Karpas-422 (cell line): ENCODE results near the gene NRL. TPM values are rescaled to one million over a fixed set of nuclear protein-coding genes. Genes with fewer than 3 reads are reported as not detected.

Source experiments
- DNase-seq: peaks from one replicate; pipeline ENCODE4 v3.0.0-alpha.2; 2015
- H2AFZ ChIP-seq: fragments of 200-600 bp; sonication (generic); 2 replicates; pipeline ENCODE4 v1.6.1; 2014; ENCODE audit warnings: antibody characterized with exemption, low read length, mixed read lengths
- H3K27ac ChIP-seq: fragments of 200-600 bp; sonication (generic); 2 replicates; pipeline ENCODE4 v1.5.1; 2014; ENCODE audit warnings: mild to moderate bottlenecking, low read length, moderate library complexity
- H3K27me3 ChIP-seq: fragments of 200-600 bp; sonication (generic); 2 replicates; pipeline ENCODE4 v1.6.1; 2014; ENCODE audit warnings: low read length, mixed read lengths
- H3K36me3 ChIP-seq: fragments of 200-600 bp; sonication (generic); 2 replicates; pipeline ENCODE4 v1.6.1; 2014; ENCODE audit warnings: low read length, mixed read lengths; ENCODE audit not compliant: insufficient read depth
- H3K4me1 ChIP-seq: fragments of 200-600 bp; sonication (generic); 2 replicates; pipeline ENCODE4 v1.6.1; 2014; ENCODE audit warnings: mild to moderate bottlenecking, low read length, mixed read lengths
- H3K4me2 ChIP-seq: fragments of 200-600 bp; sonication (generic); 2 replicates; pipeline ENCODE4 v1.6.1; 2014; ENCODE audit warnings: low read length, low read depth, mild to moderate bottlenecking; ENCODE audit not compliant: poor library complexity, severe bottlenecking
- H3K4me3 ChIP-seq: fragments of 200-600 bp; sonication (generic); 2 replicates; pipeline ENCODE4 v1.5.1; 2014; ENCODE audit warnings: mild to moderate bottlenecking, antibody characterized with exemption, low read length, mixed read lengths
- H3K79me2 ChIP-seq: fragments of 200-600 bp; sonication (generic); 2 replicates; pipeline ENCODE4 v1.6.1; 2014; ENCODE audit warnings: mild to moderate bottlenecking, low read length, mixed read lengths
- H3K9ac ChIP-seq: fragments of 200-600 bp; sonication (generic); 2 replicates; pipeline ENCODE4 v1.6.0; 2014; ENCODE audit warnings: low read length
- H3K9me2 ChIP-seq: fragments of 200-600 bp; sonication (generic), shearing (Covaris generic); replicated peaks from 2 replicates; pipeline ENCODE4 v1.6.0; 2014; ENCODE audit warnings: mild to moderate bottlenecking, low read length, moderate library complexity; ENCODE audit not compliant: insufficient read depth
- H3K9me3 ChIP-seq: fragments of 300-700, 200-600 bp; sonication (generic); 2 replicates; pipeline ENCODE4 v1.6.1; 2014; ENCODE audit warnings: low read length, mixed read lengths
- H4K20me1 ChIP-seq: fragments of 200-600 bp; sonication (generic); 2 replicates; pipeline ENCODE4 v1.6.1; 2014; ENCODE audit warnings: mild to moderate bottlenecking, antibody characterized with exemption, low read length, low read depth; ENCODE audit not compliant: insufficient read depth
- total RNA-seq: library from RNA; depleted of rRNA; stranded (reverse); fragments of >200 nt; shearing (Covaris generic); gene quantifications from 2 replicates; pipeline ENCODE4 v1.2.3, GENCODE V29; 2014; ENCODE audit warnings: low replicate concordance

Gene NRL
- total RNA-seq, 1 experiment from 2014 or later = 2.5 TPM

GRCh38 chr14:24072881-24073877, 41.6 kb downstream of the NRL start:
- Histone ChIP-seq H3K4me3 (no peak overlapping the region), H3K4me1 (peaks cover 17% of the 10 kb centered on the region), H2AFZ (no peak overlapping the region), H4K20me1 (no peaks in the 10 kb centered on the region), H3K79me2 (no peaks in the 10 kb centered on the region), H3K27me3 (no peaks in the 10 kb centered on the region), H3K9ac (no peak overlapping the region), H3K4me2 (no peak overlapping the region), H3K27ac (no peak overlapping the region), H3K36me3 (no peaks in the 10 kb centered on the region), H3K9me3 (no peaks in the 10 kb centered on the region), H3K9me2 (no peaks in the 10 kb centered on the region)
- DNase-seq = no peak

GRCh38 chr14:24072436-24072835, 42.3 kb downstream of the NRL start:
- H3K4me2 ChIP-seq = no peak overlapping the region
- H4K20me1 ChIP-seq = no peaks in the 10 kb centered on the region
- H3K27ac ChIP-seq = no peak overlapping the region
- no peaks in the 10 kb centered on the region for H3K27me3 ChIP-seq
- H3K9me2 ChIP-seq = no peaks in the 10 kb centered on the region
- H3K9ac ChIP-seq = no peak overlapping the region
- no peak overlapping the region for H3K4me3 ChIP-seq
- no peak overlapping the region for H2AFZ ChIP-seq
- H3K79me2 ChIP-seq = no peaks in the 10 kb centered on the region
- no peaks in the 10 kb centered on the region for H3K9me3 ChIP-seq
- H3K36me3 ChIP-seq = no peaks in the 10 kb centered on the region
- no peak for DNase-seq
- H3K4me1 ChIP-seq = peaks cover 10% of the 10 kb centered on the region

- Histone ChIP-seq H2AFZ (no peak overlapping the region), H4K20me1 (no peaks in the 10 kb centered on the region), H3K4me2 (no peak overlapping the region), H3K79me2 (no peaks in the 10 kb centered on the region), H3K9me2 (no peaks in the 10 kb centered on the region), H3K27me3 (no peaks in the 10 kb centered on the region), H3K4me1 (peaks cover 9% of the 10 kb centered on the region), H3K4me3 (no peak overlapping the region), H3K9me3 (no peaks in the 10 kb centered on the region), H3K36me3 (no peaks in the 10 kb centered on the region), H3K27ac (no peak overlapping the region), H3K9ac (no peak overlapping the region)
- no peak for DNase-seq
Measured at GRCh38 chr14:24071836-24072430, 42.8 kb downstream of the NRL start.

- DNase-seq = no peak
- Histone ChIP-seq H4K20me1 (no peaks in the 10 kb centered on the region), H3K9me2 (no peaks in the 10 kb centered on the region), H3K4me3 (no peak within 1 kb of the TSS), H3K4me2 (no peak within 1 kb of the TSS), H3K27me3 (no peaks in the 10 kb centered on the region), H3K36me3 (0 out of 2 replicates have a peak, but pooled peaks cover 3% of the 10 kb centered on the region), H3K27ac (no peak within 1 kb of the TSS), H3K9me3 (no peaks in the 10 kb centered on the region), H3K9ac (no peak within 1 kb of the TSS), H2AFZ (no peak within 1 kb of the TSS), H3K4me1 (peaks cover 9% of the 10 kb centered on the region), H3K79me2 (no peaks in the 10 kb centered on the region)
Measured at GRCh38 chr14:24071144-24071697, 43.5 kb downstream of the NRL start, which contains the start of gene CPNE6. CPNE6 (plus strand) TSS chr14:24071562; CDS start chr14:24072937, 1,375 bp downstream.

GRCh38 chr14:24070285-24071143, 44.2 kb downstream of the NRL start:
- 0 out of 2 replicates have a peak, but pooled peaks cover 3% of the 10 kb centered on the region for H3K36me3 ChIP-seq
- no peaks in the 10 kb centered on the region for H3K9me3 ChIP-seq
- H3K4me1 ChIP-seq = peaks cover 7% of the 10 kb centered on the region
- no peak overlapping the region for H3K4me3 ChIP-seq
- H4K20me1 ChIP-seq = no peaks in the 10 kb centered on the region
- H3K79me2 ChIP-seq = no peaks in the 10 kb centered on the region
- peak; percentile 68 for DNase-seq
- no peak overlapping the region for H3K27ac ChIP-seq
- H2AFZ ChIP-seq = no peak overlapping the region
- H3K9me2 ChIP-seq = no peaks in the 10 kb centered on the region
- no peak overlapping the region for H3K9ac ChIP-seq
- H3K4me2 ChIP-seq = no peak overlapping the region
- no peaks in the 10 kb centered on the region for H3K27me3 ChIP-seq

- H2AFZ ChIP-seq = no peak overlapping the region
- 0 out of 2 replicates have a peak, but pooled peaks cover 3% of the 10 kb centered on the region for H3K36me3 ChIP-seq
- H3K27ac ChIP-seq = no peak overlapping the region
- H3K9ac ChIP-seq = no peak overlapping the region
- H3K9me2 ChIP-seq = no peaks in the 10 kb centered on the region
- DNase-seq = no peak
- H3K9me3 ChIP-seq = no peaks in the 10 kb centered on the region
- no peaks in the 10 kb centered on the region for H3K27me3 ChIP-seq
- H3K4me1 ChIP-seq = no peaks in the 10 kb centered on the region
- no peak overlapping the region for H3K4me2 ChIP-seq
- no peak overlapping the region for H3K4me3 ChIP-seq
- H3K79me2 ChIP-seq = no peaks in the 10 kb centered on the region
- H4K20me1 ChIP-seq = no peaks in the 10 kb centered on the region; the same call in 1 of the 2 replicates
Measured at GRCh38 chr14:24069411-24069735, 45.4 kb downstream of the NRL start.

- Histone ChIP-seq H3K27ac (no peak overlapping the region), H3K9me2 (no peaks in the 10 kb centered on the region), H3K4me1 (no peaks in the 10 kb centered on the region), H3K9me3 (no peaks in the 10 kb centered on the region), H3K4me3 (no peak overlapping the region), H3K27me3 (no peaks in the 10 kb centered on the region), H3K9ac (no peak overlapping the region), H3K36me3 (0 out of 2 replicates have a peak, but pooled peaks cover 3% of the 10 kb centered on the region), H2AFZ (no peak overlapping the region), H4K20me1 (no peaks in the 10 kb centered on the region; the same call in 1 of the 2 replicates), H3K79me2 (no peaks in the 10 kb centered on the region), H3K4me2 (no peak overlapping the region)
- DNase-seq = no peak
Measured at GRCh38 chr14:24068711-24069410, 45.9 kb downstream of the NRL start.
